HEK293 (cell line): Measurements from ENCODE around the gene RPS27A.

Source experiments
- ZNF366 ChIP-seq: fragments of 450-650 bp; formaldehyde crosslinking; conservative IDR thresholded peaks from 2 replicates; pipeline ENCODE4 v1.5.1; 2016; ENCODE audit warnings: missing biosample characterization, missing genetic modification characterization
- ZSCAN30 ChIP-seq: fragments of 450-650 bp; IDR thresholded peaks from 2 replicates; pipeline ENCODE4 v1.5.1; 2018; ENCODE audit warnings: missing biosample characterization, mild to moderate bottlenecking, missing genetic modification characterization, moderate library complexity
- TF ChIP-seq, protein P1 (sequence below): fragments of 450-650 bp; formaldehyde crosslinking; IDR thresholded peaks from 2 replicates; pipeline ENCODE4 v1.5.1; 2016; ENCODE audit warnings: missing biosample characterization, missing genetic modification characterization
- TF ChIP-seq, protein P2 (sequence below): sonication (generic); formaldehyde crosslinking; IDR thresholded peaks from 2 replicates; pipeline ENCODE4 v1.8.1; 2022; ENCODE audit warnings: mild to moderate bottlenecking, moderate library complexity, missing genetic modification reagents

DNA sequence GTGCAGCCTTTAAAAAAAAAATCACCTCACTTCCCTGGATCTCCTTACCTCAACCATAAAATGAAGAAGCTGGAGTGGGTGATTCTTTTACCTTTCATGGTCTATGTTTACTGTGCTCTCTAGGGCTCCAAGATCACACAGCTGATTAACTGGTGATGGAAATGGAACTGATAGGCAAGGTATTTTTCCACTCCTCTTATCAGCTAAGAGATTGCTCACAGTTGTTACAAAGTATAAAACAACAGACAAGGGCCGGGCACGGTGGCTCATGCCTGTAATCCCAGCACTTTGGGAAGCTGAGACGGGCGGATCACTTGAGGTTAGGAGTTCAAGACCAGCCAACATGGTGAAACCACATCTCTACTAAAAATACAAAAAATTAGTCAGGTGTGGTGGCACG, 14.5 kb downstream of the RPS27A start:
- TF ChIP-seq, protein P1, sequence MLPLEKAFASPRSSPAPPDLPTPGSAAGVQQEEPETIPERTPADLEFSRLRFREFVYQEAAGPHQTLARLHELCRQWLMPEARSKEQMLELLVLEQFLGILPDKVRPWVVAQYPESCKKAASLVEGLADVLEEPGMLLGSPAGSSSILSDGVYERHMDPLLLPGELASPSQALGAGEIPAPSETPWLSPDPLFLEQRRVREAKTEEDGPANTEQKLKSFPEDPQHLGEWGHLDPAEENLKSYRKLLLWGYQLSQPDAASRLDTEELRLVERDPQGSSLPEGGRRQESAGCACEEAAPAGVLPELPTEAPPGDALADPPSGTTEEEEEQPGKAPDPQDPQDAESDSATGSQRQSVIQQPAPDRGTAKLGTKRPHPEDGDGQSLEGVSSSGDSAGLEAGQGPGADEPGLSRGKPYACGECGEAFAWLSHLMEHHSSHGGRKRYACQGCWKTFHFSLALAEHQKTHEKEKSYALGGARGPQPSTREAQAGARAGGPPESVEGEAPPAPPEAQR (tag by site-specific recombination), result no peak
- TF ChIP-seq, protein P2, sequence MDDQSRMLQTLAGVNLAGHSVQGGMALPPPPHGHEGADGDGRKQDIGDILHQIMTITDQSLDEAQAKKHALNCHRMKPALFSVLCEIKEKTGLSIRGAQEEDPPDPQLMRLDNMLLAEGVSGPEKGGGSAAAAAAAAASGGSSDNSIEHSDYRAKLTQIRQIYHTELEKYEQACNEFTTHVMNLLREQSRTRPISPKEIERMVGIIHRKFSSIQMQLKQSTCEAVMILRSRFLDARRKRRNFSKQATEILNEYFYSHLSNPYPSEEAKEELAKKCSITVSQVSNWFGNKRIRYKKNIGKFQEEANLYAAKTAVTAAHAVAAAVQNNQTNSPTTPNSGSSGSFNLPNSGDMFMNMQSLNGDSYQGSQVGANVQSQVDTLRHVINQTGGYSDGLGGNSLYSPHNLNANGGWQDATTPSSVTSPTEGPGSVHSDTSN (CRISPR knock-in tag), result no peak
- TF ChIP-seq ZNF366 (no peak), ZSCAN30 (no peak)
